HG03439 (cell line): ENCODE measurements around the gene CDT1.
"Not testable (repeated sequence)": the region's sequence is repeated elsewhere in the genome, so short reads cannot be mapped to it uniquely, and the experiment has no call there.

Source experiments
- ATAC-seq: cut with Tn5 transposase; IDR thresholded peaks from one replicate; pipeline ENCODE4 v1.9.1; 2021; ENCODE audit warnings: mild to moderate bottlenecking, moderate library complexity; ENCODE audit not compliant: unreplicated experiment

Gene CDT1

DNA sequence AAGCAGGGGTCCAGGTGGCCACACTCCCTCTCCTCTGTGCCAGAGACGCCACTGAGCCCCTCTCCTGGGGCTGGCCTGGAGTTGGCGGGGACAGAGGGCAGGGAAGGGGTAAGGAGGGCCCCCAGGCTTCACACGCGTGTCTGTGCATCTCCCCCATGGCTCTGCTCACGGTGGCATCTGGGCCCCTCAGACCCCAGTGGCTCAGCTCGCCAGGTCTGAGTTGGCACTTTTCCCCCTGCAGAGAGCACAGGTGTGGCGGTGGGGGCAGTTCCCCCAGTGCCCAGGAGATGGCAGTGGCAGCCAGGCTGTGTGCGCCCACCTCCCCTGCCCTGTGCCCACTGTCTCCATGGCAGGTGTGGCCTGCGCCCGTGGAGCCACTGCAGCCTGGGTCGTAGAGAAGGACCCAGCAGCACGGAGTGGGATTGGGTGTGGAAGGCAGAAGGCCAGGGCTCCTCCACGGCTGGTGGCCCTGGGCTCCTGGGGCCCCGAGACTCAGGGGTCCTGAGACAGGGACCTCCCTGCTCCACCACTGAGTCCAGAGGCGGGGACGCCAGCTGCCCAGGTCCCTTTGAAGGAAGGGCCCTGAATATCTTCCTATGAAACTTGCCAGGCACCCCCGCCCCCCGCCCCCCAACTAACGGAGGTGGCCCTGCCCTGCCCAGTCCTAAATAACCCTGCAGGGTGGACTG is 12.5 kb downstream of the CDT1 start:
- ATAC-seq: no peak

DNA sequence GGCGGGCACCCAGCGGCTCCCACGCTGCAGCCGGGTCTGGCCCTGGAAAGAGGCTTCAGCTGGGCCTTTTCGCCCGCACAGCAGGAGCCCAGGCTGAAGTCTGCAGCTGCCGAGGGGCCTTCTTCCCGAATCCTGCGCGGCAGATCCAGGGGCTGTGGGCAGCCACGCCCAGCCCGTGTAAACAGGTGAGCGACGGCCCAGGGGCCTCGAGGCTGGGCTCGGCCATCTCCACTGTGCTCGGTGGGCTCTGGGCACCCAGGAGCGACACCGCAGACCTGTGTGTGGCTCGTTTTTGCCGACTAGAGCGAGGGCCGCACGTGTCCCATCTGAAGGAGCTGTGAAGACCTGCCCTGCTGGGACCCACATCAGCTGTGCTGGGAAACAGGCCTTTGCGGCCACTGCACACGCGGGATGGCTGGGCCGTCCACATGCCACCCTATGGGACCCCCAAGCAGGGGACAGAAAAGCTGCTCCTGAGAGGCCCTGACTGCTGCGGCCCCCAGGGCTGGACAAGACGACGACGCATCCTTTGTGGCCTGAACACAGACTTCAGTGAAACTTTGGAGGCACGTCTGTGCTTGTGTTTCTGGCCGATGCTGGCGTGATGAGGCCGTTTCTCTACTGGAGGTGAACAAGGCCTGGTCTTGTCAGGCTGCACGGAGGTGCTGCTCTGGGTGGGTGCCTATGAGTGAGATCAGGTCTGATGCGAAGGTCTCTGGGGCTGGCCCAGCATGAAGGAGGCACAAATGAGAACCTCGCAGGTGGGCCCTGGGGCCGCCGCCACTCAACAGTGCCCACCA is 13.3 kb downstream of the CDT1 start:
- ATAC-seq: no peak

DNA sequence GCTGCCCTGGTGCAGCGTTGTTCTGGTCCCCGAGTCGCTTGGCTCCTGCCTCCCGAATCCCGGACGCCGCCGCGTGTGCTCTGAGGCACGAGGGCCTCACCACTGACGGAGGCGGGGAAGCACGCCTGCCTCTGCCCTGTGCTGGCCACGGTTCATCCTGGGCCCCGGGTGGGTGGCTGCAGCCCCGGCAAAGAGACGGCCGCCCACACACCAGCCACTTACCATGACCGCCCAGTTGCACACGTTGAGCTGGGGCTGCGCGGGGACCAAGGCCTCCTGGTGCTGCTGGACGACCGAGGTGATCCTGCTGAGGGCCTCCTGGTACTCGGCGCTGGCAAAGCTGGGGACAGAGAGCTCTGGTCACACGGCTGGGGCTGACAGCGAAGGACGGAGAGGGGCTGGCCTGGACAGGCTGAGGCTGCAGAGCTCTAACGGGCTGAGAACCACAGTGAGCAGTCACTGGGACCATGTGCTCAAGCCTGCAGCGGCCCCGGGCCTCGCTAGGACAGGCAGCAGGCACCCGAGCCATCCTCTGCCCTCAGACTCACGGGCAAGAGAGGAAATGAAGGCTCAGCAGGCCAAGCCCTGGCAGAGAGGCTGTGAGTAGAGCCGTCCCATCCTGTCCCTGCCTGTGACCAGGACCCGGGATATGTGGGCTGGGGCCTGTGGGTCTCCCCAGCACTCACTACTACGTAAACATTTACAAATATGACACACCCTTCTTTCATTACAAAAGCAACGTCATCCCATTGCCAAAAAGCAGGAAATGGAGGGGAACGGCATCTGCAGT is 14.4 kb downstream of the CDT1 start:
- ATAC-seq: no peak

DNA sequence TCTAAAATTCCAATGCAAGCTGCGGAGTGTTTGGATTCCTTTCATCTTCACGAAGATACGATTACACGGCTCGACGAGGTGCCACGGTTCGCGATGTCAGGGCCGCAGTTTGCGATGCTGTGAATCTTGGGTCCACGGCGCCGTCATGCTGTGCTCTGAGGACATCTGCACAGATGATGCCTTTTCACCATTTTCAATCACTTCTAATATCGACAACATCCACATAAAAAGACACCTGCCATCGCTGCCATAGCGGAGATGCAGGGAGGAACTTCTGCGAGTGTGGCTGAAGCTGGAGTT is 14.9 kb downstream of the CDT1 start:
- no peak for ATAC-seq

DNA sequence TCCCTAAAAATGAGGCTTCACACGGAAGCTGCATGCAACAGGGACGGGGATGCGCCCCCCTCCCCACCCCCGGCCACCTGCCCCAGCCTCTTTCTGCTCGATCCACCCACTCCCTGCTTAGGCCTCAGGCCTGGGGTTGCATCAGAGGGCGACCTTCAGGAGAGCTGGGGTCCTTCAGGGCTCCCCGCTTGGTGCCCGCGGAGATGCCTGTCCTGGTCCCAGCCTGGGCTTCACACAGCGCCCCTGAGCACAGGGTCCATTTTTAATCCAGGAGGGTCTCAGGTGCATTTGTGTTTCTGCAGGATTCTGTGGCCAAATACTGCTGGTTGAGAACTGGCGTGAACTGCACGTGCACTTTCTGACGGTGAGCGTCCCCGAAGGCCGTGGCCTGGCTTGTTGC is 15.5 kb downstream of the CDT1 start:
- no peak for ATAC-seq

DNA sequence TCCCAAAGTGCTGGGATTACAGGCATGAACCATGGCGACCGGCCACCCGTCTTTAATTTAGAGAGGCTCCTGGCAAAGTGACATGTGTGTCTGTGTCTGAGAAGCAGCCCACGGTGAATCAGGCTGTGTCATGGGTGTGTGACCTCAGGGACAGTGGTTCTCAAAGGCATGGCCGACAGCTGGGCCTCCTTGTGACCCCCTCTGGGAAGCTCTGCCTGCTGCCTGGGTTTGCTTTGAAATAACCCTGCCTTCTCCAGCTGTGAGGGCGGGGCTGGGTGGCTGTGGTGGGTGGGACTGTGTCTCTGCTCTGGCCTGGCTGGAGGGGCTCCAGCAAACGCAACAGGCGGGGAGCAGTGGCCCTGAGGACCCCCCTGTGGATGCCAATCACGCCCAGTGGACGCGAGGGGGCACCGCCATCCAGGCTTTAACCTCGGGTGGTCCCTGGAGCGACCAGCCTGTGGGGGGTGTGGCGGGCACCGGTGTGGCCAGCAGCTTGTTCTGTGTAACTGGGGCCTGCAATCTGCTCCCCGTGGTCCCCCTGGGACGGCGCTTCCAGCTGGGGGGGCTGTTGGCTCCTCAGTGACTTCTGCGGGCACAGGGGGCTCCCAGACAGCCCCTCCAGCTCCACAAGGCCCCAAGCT is 16.9 kb downstream of the CDT1 start:
- ATAC-seq: no peak

DNA sequence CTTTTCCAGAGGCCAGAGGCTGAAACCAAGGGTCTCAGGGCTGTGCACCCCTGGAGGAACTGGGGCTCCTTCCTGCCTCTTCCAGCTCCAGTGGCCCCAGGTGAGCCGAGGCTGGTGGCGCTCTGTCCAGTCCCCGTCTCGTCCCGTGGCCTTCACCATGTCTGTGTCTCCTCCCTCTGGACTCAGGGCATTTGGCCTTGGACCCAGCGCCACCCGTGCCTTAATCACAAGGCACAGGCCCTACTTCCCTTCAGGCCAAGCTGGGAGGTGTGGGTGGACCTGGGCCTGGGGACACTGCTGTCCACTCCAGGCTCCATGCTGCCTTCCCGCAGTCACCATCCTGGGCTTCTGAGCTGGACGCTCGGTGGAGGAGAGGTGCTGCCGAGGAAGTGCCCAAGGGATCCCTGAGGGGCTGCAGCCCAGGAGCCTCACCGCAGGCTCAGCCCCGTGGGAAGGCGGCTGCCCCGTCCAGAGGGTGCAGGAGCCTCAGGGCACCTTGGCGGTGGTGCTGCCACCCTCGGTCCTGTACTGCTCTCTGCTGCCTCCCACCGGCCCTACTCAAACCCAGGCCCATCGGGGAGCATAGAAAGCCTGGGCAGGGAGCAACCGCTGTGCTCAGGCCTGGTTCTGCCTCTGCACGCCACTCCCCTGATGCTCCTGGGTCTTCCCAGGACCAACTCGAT is 17.7 kb downstream of the CDT1 start:
- no peak for ATAC-seq

DNA sequence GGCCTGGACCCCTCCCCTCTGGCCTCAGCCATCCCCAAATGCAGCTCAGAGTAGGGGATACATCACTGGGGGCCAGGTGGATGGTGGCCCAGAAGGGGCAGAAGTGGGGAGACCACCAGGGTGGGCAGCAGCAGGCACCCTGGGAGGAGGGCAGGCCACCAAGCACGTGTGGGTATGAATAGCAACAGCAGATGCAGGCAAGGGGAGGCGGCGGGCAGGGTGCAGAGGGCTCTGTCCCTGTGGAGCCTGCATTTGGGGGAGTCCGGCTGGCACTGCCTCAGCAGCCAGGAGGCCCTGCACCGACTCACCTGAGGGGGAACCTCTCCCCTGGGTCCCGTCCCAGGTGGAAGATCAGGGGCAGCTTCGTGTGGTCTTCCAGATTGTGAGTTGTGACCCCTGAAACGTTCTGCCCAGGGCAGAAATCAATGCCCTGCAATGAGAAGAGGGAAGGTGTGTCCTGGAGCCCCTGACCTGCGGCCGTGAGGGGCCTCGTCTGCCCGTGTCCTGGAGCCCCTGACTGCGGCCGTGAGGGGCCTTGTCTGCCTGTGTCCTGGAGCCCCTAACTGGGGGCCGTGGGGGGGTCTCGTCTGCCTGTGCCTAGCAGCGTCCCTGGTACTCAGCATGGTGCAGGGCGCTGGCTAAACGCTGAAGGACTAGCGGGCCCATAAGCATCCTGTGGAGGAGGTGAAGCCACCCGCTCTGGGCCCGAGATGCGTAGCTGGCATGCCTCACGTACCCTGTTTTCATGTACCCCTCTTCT is 18.9 kb downstream of the CDT1 start:
- no peak for ATAC-seq

DNA sequence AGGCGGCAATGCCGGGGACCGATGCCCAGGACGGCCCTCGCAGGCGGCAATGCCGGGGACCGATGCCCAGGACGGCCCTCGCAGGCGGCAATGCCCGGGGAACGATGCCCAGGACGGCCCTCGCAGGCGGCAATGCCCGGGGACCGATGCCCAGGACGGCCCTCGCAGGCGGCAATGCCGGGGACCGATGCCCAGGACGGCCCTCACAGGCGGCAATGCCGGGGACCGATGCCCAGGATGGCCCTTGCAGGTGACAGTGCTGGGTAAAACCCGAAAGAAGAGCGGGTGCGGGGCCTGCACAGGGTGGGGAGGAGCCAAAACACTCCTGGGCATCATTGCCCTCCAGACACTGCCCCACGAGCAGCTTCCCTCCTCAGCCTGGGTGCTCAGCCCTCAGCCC is 20.1 kb downstream of the CDT1 start:
- ATAC-seq: not testable (repeated sequence)

DNA sequence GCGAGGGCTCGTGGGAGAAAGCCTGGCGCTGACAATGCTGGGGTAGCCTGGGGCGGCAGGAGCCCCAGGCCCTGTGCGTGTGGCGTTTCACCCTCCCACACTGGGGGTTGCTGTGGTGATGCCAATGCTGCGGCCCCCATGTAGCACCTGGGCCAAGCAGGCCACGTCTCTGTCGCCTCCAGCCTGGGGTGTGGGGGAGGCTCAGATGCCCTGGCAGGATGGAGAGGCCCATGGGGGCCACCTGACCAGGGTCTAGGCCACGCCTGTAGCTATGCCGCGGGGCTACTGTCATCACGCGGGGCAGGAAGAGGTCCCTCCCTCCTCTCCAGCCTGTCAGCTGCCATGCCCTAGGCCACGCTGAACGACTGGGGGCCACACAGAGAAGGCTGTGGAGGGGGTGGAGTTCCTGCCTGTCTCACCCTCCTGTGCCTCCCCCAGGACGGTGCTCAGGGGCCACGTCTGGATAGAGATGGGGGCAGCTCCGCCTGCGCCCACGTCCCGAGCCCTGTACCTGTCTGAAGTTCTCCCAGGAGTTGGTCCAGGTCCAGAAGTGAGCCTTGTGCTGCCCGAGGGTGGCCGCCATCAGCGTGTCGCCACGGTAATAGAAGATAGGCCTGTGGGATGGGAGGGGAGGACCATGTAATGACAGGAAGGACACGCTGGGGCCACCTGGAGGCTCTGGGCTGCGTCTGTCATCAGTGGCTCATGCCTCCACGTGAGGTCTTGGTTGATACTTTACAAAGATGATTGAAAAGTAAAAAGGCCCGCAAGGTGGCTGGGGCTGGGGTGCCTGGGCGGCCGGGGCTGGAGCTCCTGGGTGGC is 20.9 kb downstream of the CDT1 start:
- ATAC-seq: no peak

DNA sequence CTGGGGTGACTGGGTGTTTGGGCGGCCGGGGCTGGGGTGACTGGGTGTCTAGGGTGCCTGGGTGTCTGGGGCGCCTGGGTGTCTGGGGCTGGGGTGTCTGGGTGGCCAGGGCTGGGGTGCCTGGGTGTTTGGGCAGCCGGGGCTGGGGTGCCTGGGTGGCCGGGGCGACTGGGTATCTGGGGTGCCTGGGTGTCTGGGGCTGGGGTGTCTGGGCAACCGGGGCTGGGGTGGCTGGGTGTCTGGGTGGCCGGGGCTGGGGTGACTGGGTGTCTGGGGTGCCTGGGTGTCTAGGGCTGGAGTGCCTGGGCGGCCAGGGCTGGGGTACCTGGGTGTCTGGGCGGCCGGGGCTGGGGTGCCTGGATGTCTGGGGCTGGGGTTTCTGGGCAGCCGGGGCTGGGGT is 21.6 kb downstream of the CDT1 start:
- ATAC-seq: no peak

DNA sequence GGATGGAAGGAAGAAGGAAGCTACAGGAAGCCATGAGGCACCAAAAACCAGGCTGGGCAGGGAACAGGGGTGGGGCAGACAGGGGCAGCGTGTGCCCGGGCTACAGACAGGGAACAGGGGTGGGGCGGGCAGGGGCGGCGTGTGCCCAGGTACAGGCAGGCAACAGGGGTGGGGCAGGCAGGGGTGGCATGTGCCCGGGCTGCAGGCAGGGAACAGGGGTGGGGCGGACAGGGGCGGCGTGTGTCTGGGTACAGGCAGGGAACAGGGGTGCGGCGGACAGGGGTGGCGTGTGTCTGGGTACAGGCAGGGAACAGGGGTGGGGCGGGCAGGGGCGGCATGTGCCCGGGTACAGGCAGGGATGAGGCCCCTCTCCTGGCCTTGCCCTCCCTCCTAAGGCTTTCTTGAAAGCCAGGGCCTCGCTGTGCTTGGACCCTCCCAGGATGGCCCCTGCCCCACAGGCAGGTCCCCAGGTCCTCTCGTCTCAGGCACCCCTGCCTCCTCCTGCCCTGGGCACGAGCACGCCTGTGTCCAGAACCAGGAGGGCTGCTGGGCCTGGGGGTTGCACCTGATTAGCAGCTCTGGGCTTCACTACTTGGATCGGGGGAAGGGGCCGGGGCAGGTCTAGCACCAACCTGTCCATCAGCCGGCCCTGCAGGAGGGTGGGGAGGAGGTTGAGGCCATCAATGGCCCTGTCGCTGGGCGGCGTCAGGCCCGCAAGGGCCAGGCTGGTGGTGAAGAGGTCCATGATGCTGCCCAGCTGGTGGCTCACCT is 22.7 kb downstream of the CDT1 start:
- ATAC-seq: no peak

DNA sequence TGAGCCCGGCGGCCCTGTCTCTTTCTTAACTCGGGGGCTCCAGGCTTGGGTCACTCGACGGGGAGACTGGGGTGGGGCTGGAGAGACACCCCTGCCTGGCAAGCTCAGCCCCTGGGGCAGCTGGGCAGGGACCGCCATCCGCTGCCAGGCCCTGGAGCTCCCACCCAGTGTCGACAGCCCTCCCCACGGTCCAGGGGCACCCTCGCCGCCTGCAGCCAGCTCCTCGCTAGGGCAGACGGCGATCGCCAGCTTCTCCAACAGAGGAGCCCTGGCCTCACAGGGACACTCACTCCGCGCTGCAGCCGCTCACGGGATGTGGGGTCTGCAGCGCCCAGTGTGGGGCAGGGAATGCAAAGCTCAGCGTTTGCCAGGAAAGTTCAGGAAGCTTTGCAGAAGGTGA is 24.1 kb downstream of the CDT1 start:
- ATAC-seq: no peak

DNA sequence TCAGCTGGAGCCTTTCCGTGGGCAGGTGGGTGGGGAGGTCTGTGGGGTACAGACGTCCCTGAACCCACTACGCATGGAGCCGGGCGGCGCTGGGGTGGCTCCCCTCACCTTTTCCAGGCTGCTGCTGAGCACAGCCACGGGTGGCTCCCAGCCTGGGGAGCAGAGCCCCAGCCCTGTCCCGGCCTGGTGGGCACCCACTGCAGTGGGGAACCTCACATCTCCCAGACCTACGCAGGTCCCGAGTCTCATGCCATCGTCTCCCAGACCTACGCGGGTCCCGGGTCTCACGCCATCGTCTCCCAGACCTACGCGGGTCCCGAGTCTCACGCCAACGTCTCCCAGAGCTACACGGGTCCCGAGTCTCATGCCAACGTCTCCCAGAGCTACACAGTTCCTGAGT is 25.1 kb downstream of the CDT1 start:
- ATAC-seq: no peak

DNA sequence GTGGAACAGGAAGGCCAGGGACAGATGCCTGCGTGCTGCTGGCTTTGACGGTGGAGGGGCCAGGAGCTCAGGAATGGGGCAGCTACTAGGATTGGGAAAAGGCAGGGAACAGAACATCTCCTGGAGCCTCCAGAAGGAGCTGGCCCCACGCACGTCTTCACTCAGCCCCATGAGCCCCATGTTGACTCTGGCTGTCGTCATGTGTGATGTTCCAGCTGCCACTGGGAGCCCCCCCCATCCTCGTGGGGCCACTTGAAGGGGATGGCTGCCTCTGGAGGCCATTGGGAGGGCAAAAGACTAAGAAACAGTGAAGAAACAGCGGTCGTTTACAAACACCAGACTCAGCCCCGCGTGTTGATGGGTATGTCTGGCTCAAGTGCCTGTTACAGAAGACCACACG is 26.7 kb downstream of the CDT1 start:
- no peak for ATAC-seq

DNA sequence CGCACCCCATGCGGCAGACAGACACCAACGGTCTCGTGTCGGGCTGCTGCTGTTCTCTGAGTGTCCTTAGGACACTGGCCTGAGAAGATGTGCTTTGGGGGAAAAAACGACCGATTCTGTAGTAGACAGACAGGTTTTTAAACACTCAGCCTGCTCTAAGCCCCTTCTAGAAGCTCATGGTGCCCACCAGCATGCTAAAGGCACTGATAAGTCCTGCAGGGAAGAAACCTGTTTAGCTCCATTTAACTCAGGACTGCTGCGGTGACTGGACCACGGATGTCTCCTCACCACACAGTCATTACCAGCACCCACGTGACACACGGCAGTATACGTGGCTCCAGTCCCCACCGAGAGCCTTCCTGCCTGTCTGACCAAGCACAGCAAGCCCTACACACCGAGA is 27.2 kb downstream of the CDT1 start:
- no peak for ATAC-seq

DNA sequence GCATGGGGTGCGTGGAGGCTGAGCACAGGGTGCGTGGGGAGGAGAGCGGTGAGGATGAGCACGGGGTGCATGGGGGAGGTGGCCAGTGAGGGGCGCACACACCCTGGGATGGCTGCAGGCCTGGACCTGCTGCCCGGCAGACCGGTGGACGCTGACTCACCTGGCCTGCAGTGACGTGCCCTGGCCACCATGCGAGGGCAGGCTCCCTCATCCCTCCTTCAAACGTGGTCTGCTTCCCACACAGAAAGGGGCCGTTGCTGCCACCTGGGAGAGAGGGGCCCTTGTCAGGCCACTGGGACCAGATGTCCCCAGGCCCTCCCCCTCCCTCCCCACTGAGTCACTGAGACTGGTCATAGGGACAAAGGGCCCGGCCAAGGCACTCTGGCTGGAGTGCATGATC is 28.2 kb downstream of the CDT1 start:
- no peak for ATAC-seq

DNA sequence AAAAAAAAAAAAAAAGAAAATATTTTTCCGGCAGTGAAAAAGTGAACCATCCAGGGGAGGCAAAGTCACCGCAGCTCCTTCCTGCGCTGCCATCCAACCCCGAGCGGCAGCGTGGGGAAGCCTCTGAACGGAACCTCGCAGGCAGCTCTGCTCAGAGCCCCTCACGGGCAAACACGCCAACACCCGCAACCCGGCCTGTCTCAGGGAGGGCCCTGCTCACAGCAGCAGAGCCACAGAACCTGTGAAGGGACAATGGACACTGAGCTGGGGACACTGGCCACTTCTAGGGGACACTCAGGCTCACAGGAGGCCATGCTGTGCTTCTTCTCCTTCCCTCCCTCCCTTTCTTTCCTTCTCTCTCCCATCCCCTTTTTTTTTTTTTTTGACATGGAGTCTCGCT is 29.5 kb downstream of the CDT1 start:
- ATAC-seq: no peak

DNA sequence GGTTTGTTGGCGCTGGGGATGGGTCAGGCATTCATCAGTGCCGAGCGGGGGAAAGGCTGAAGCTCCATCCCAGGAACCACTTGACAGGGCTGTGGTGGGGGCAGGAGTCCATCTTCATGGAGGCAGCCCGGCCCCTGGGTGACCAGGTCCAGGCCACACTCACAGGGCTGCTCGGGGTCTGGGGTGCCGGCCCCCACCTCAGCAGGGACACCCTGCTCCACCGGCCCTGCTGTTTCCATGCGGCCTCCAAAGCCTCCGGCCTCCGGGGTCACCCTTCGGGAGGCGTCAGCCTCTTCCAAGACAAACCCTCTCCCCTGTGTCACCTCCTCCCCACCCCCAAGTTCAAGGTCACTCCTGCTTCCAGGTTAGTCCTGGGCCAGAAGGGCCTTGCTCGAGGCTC is 31.1 kb downstream of the CDT1 start:
- no peak for ATAC-seq
